HG02981 (cell line): ENCODE measurements around the gene OAS3.
"Not testable (repeated sequence)": the region's sequence is repeated elsewhere in the genome, so short reads cannot be mapped to it uniquely, and the experiment has no call there.

Source experiments
- ATAC-seq: cut with Tn5 transposase; IDR thresholded peaks from one replicate; pipeline ENCODE4 v1.9.1; 2021; ENCODE audit warnings: mild to moderate bottlenecking, moderate library complexity; ENCODE audit not compliant: unreplicated experiment

OAS3 gene

GRCh38 chr12:112950701-112951100, 12.4 kb downstream of the OAS3 start:
- ATAC-seq: no peak

- ATAC-seq: not testable (repeated sequence)
Observed at GRCh38 chr12:112957125-112957524, 18.9 kb downstream of the OAS3 start.

GRCh38 chr12:112961074-112961473, 22.8 kb downstream of the OAS3 start:
- ATAC-seq: no peak

- no peak for ATAC-seq
Observed at GRCh38 chr12:112961536-112961935, 23.3 kb downstream of the OAS3 start.

- ATAC-seq: no peak
Observed at GRCh38 chr12:112962561-112962960, 24.3 kb downstream of the OAS3 start.

- no peak for ATAC-seq
Observed at GRCh38 chr12:112963227-112963861, 25.1 kb downstream of the OAS3 start.

- ATAC-seq: no peak
Observed at GRCh38 chr12:112964067-112964670, 25.9 kb downstream of the OAS3 start.

- ATAC-seq: no peak
Observed at GRCh38 chr12:112964915-112965314, 26.6 kb downstream of the OAS3 start.

- no peak for ATAC-seq
Observed at GRCh38 chr12:112965643-112966042, 27.4 kb downstream of the OAS3 start.

- ATAC-seq: no peak
Observed at GRCh38 chr12:112967306-112967705, 29.0 kb downstream of the OAS3 start.

- ATAC-seq: no peak
Observed at GRCh38 chr12:112967858-112968257, 29.6 kb downstream of the OAS3 start.

GRCh38 chr12:112969547-112970306, 31.5 kb downstream of the OAS3 start:
- ATAC-seq: no peak

GRCh38 chr12:112970391-112970790, 32.1 kb downstream of the OAS3 start:
- no peak for ATAC-seq

- ATAC-seq: no peak
Observed at GRCh38 chr12:112971248-112971647, 33.0 kb downstream of the OAS3 start.

GRCh38 chr12:112973011-112973735, 34.9 kb downstream of the OAS3 start:
- ATAC-seq: no peak

- no peak for ATAC-seq
Observed at GRCh38 chr12:112973818-112974231, 35.6 kb downstream of the OAS3 start.

- ATAC-seq: no peak
Observed at GRCh38 chr12:112974904-112975303, 36.6 kb downstream of the OAS3 start.

GRCh38 chr12:112977139-112977538, 38.9 kb downstream of the OAS3 start:
- ATAC-seq: no peak

GRCh38 chr12:112977641-112978040, 39.4 kb downstream of the OAS3 start:
- ATAC-seq: no peak

- peak; percentile 88 for ATAC-seq
Observed at GRCh38 chr12:112978163-112979040, 40.1 kb downstream of the OAS3 start, which contains the start of gene OAS2. Gene OAS2 (plus strand): TSS chr12:112978519. CDS start chr12:112978609, 90 bp downstream.
